Gastrocnemius medialis (tissue), 4 donors: ENCODE measurements around the gene MTFP1.

Experiments used
- POLR2A ChIP-seq, 2 donors: fragments of 450-650 bp; IDR thresholded peaks; one replicate each; pipeline ENCODE4 v1.6.1; 2017; ENCODE audit warnings: antibody characterized with exemption in 2 of 2, mild to moderate bottlenecking in 2 of 2, moderate library complexity in 2 of 2
- TF ChIP-seq, protein P1 (sequence below), 5 experiments: fragments of 450-650 bp in 3 of 5; fragments of 200-600 bp in 2 of 5; sonication (generic) in 2 of 5; IDR thresholded peaks in 4 of 5; conservative IDR thresholded peaks in 1 of 5; 1 replicate in 4 of 5; 2 replicates in 1 of 5; pipeline ENCODE4 v1.5.1; 2016 to 2019; ENCODE audit warnings: antibody characterized with exemption in 5 of 5, mild to moderate bottlenecking in 3 of 5, moderate library complexity in 3 of 5

DNA sequence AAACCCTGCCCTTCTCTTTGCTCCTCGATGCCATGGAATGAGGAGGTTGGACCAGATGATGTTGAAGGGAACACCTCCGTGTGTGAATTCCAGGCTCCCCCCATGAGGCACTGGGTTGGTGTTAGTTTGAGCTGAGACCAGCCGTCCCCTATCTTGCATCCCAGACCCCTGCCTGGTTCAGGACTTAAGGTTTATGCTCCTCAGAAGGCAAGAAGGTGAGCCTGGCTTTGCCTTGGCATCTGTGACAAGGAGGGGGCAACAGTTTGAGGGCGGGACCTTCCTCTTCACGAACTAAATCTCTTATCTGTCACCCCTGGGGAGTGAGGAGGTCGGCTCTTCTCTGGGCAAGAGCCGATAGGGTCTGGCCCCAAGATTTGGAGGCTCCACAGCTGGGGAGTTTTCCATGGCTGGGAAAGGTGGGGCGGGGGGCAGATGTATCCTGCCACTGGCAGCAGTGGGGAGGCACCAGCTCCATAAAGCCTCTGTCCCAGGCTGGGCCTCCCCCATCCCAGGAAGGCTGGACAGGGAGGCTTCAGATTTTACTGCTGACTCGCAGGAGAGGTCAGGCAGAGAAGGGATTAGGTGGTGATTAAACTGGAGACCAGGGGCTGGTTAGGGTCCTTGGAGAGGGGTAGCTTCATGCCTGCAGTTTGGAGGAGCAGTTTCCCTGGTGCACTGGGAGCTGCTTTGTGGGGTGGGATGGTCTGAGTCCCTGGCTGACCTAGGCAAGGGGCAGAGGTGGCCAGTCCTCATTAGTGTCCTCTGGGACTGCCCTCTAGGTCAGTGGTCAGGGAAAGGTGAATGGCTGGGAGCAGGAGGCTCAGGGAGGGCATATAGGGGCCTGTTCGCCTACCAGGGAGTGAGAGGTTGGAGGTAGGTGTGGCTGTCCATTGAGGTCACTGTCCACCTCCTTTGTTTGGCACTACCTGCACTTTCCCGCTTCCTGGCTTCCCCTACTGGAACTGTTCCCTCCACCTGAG lies 27.6 kb upstream of the MTFP1 start:
- TF ChIP-seq, protein P1, sequence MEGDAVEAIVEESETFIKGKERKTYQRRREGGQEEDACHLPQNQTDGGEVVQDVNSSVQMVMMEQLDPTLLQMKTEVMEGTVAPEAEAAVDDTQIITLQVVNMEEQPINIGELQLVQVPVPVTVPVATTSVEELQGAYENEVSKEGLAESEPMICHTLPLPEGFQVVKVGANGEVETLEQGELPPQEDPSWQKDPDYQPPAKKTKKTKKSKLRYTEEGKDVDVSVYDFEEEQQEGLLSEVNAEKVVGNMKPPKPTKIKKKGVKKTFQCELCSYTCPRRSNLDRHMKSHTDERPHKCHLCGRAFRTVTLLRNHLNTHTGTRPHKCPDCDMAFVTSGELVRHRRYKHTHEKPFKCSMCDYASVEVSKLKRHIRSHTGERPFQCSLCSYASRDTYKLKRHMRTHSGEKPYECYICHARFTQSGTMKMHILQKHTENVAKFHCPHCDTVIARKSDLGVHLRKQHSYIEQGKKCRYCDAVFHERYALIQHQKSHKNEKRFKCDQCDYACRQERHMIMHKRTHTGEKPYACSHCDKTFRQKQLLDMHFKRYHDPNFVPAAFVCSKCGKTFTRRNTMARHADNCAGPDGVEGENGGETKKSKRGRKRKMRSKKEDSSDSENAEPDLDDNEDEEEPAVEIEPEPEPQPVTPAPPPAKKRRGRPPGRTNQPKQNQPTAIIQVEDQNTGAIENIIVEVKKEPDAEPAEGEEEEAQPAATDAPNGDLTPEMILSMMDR (IDR thresholded peaks at IDR 0.05 in 4 of 5, conservative IDR thresholded peaks at IDR 0.05 in 1 of 5), result no peak
- TF ChIP-seq POLR2A (IDR thresholded peaks at IDR 0.05), result no peak
